ENCODE results near the gene ABCC2. TPM values are rescaled to one million over a fixed set of nuclear protein-coding genes. Genes with fewer than 3 reads are reported as not detected.

ABCC2 gene
- total and polyA plus RNA-seq, 2 experiments from 2014 or later = 29.7 to 63.1 TPM

DNA sequence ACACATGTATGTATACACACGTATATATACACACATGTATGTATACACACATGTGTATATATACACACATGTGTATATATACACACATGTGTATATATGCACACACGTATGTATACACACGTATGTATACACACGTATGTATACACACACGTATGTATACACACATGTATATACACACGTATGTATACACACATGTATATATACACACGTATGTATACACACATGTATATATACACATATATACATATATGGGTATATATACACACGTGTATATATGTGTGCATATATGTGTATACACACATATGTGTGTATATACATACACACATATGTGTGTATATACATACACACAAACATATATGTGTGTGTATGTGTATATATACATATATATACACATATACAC, 31.7 kb downstream of the ABCC2 start:
- no peaks in the 10 kb centered on the region for H3K36me3 ChIP-seq (replicated peaks; ENCODE audit: insufficient read depth, low read depth)
- 100% methylated on average over 1 of the region's 8 CpGs for WGBS (ENCODE audit: low lambda C conversion rate, missing lambda C conversion rate)
- no peaks in the 10 kb centered on the region for H3K9me2 ChIP-seq (replicated peaks; ENCODE audit: insufficient read depth)
- no peak overlapping the region for H2AFZ ChIP-seq
- no peaks in the 10 kb centered on the region for H3K9me3 ChIP-seq (ENCODE audit: low read depth)
- H3K4me3 ChIP-seq = no peak overlapping the region
- no peak overlapping the region for H3K4me2 ChIP-seq
- H3K4me1 ChIP-seq (ENCODE audit: insufficient read depth) = peaks cover 12% of the 10 kb centered on the region
- no peaks in the 10 kb centered on the region for H3K79me2 ChIP-seq
- no peak overlapping the region for H3K27ac ChIP-seq
- TF ChIP-seq EZH2phosphoT487 (IDR thresholded peaks at IDR 0.05; ENCODE audit: low read depth, severe bottlenecking, unreplicated experiment) = no peak
- TF ChIP-seq EZH2 (IDR thresholded peaks at IDR 0.05; ENCODE audit: borderline replicate concordance) = no peak
- TF ChIP-seq, protein P1, sequence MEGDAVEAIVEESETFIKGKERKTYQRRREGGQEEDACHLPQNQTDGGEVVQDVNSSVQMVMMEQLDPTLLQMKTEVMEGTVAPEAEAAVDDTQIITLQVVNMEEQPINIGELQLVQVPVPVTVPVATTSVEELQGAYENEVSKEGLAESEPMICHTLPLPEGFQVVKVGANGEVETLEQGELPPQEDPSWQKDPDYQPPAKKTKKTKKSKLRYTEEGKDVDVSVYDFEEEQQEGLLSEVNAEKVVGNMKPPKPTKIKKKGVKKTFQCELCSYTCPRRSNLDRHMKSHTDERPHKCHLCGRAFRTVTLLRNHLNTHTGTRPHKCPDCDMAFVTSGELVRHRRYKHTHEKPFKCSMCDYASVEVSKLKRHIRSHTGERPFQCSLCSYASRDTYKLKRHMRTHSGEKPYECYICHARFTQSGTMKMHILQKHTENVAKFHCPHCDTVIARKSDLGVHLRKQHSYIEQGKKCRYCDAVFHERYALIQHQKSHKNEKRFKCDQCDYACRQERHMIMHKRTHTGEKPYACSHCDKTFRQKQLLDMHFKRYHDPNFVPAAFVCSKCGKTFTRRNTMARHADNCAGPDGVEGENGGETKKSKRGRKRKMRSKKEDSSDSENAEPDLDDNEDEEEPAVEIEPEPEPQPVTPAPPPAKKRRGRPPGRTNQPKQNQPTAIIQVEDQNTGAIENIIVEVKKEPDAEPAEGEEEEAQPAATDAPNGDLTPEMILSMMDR (IDR thresholded peaks at IDR 0.05; ENCODE audit: poor library complexity) = no peak
- H3K27me3 ChIP-seq = no peaks in the 10 kb centered on the region
- no peaks in the 10 kb centered on the region for H4K20me1 ChIP-seq (ENCODE audit: insufficient read depth, poor library complexity, severe bottlenecking)
- DNase-seq (ENCODE audit: low spot score) = no peak

GRCh38 chr10:99815621-99816020, 33.2 kb downstream of the ABCC2 start:
- DNase-seq (ENCODE audit: low spot score) = no peak
- TF ChIP-seq EZH2phosphoT487 (IDR thresholded peaks at IDR 0.05; ENCODE audit: low read depth, severe bottlenecking, unreplicated experiment) (no peak), EZH2 (IDR thresholded peaks at IDR 0.05; ENCODE audit: borderline replicate concordance) (no peak)
- TF ChIP-seq, protein P1 (IDR thresholded peaks at IDR 0.05; ENCODE audit: poor library complexity) = no peak
- Histone ChIP-seq H3K4me3 (no peak overlapping the region), H4K20me1 (ENCODE audit: insufficient read depth, poor library complexity, severe bottlenecking) (no peaks in the 10 kb centered on the region), H3K27me3 (no peaks in the 10 kb centered on the region), H3K4me1 (ENCODE audit: insufficient read depth) (peaks cover 2% of the 10 kb centered on the region), H2AFZ (no peak overlapping the region), H3K9me3 (ENCODE audit: low read depth) (no peaks in the 10 kb centered on the region), H3K79me2 (no peaks in the 10 kb centered on the region), H3K36me3 (replicated peaks; ENCODE audit: insufficient read depth, low read depth) (no peaks in the 10 kb centered on the region), H3K9me2 (replicated peaks; ENCODE audit: insufficient read depth) (no peaks in the 10 kb centered on the region), H3K4me2 (no peak overlapping the region), H3K27ac (no peak overlapping the region)
- 96% methylated on average over 2 of the region's 2 CpGs for WGBS (ENCODE audit: low lambda C conversion rate, missing lambda C conversion rate)

DNA sequence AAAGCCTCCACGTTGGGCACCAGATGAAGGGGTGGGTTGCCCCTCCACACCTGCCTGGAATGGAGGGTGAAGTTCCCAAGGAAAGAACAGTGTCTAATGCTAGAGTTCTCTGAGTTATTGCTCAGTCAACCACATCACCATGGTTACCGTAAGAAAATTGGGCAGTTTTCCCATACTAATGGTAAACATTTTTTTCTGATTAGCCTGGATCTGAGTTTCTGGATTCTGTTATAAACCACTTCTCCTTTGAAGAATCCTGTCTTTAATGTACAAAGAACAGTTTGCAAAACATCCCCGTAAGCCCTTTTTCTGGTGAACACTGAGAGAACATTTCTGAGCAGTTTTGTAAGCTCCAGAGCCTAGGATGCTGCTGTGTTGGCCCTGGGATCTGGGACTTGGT, 45.5 kb downstream of the ABCC2 start:
- H2AFZ ChIP-seq = no peak overlapping the region
- H3K79me2 ChIP-seq = no peaks in the 10 kb centered on the region
- peak overlapping the region; percentile 77 for H3K27ac ChIP-seq
- 84% methylated on average over 3 of the region's 3 CpGs for WGBS (ENCODE audit: low lambda C conversion rate, missing lambda C conversion rate)
- no peaks in the 10 kb centered on the region for H3K4me1 ChIP-seq (ENCODE audit: insufficient read depth)
- no peaks in the 10 kb centered on the region for H3K9me3 ChIP-seq (ENCODE audit: low read depth)
- H3K36me3 ChIP-seq (replicated peaks; ENCODE audit: insufficient read depth, low read depth) = peaks cover 5% of the 10 kb centered on the region
- no peaks in the 10 kb centered on the region for H4K20me1 ChIP-seq (ENCODE audit: insufficient read depth, poor library complexity, severe bottlenecking)
- no peak for DNase-seq (ENCODE audit: low spot score)
- no peaks in the 10 kb centered on the region for H3K27me3 ChIP-seq
- H3K4me3 ChIP-seq = no peak overlapping the region
- no peak for TF ChIP-seq EZH2 (IDR thresholded peaks at IDR 0.05; ENCODE audit: borderline replicate concordance)
- TF ChIP-seq EZH2phosphoT487 (IDR thresholded peaks at IDR 0.05; ENCODE audit: low read depth, severe bottlenecking, unreplicated experiment) = no peak
- TF ChIP-seq, protein P1 (IDR thresholded peaks at IDR 0.05; ENCODE audit: poor library complexity) = no peak
- H3K9me2 ChIP-seq (replicated peaks; ENCODE audit: insufficient read depth) = no peaks in the 10 kb centered on the region
- no peak overlapping the region for H3K4me2 ChIP-seq

- H2AFZ ChIP-seq = no peak overlapping the region
- no peaks in the 10 kb centered on the region for H3K79me2 ChIP-seq
- no peak overlapping the region for H3K4me2 ChIP-seq
- no peak for TF ChIP-seq EZH2phosphoT487 (IDR thresholded peaks at IDR 0.05; ENCODE audit: low read depth, severe bottlenecking, unreplicated experiment)
- TF ChIP-seq, protein P1 (IDR thresholded peaks at IDR 0.05; ENCODE audit: poor library complexity) = no peak
- TF ChIP-seq EZH2 (IDR thresholded peaks at IDR 0.05; ENCODE audit: borderline replicate concordance) = no peak
- H4K20me1 ChIP-seq (ENCODE audit: insufficient read depth, poor library complexity, severe bottlenecking) = no peaks in the 10 kb centered on the region
- H3K36me3 ChIP-seq (replicated peaks; ENCODE audit: insufficient read depth, low read depth) = peaks cover 5% of the 10 kb centered on the region
- H3K9me2 ChIP-seq (replicated peaks; ENCODE audit: insufficient read depth) = no peaks in the 10 kb centered on the region
- DNase-seq (ENCODE audit: low spot score) = no peak
- H3K27me3 ChIP-seq = no peaks in the 10 kb centered on the region
- WGBS (ENCODE audit: low lambda C conversion rate, missing lambda C conversion rate) = 86% methylated on average over 2 of the region's 2 CpGs
- no peaks in the 10 kb centered on the region for H3K4me1 ChIP-seq (ENCODE audit: insufficient read depth)
- H3K27ac ChIP-seq = peak overlapping the region; percentile 77
- H3K9me3 ChIP-seq (ENCODE audit: low read depth) = no peaks in the 10 kb centered on the region
- no peak overlapping the region for H3K4me3 ChIP-seq
These were observed 46.0 kb downstream of the ABCC2 start for GRCh38 chr10:99828464-99828863.
